Dedifferentiated amniotic fluid mesenchymal stem cell (primary cell): Measurements from ENCODE around the gene ACSBG1.

ENCODE experiments used
- DNase-seq: peaks from one replicate; pipeline ENCODE4 v3.0.0-alpha.2; 2016; ENCODE audit errors: extremely low spot score

Gene ACSBG1, protein sequence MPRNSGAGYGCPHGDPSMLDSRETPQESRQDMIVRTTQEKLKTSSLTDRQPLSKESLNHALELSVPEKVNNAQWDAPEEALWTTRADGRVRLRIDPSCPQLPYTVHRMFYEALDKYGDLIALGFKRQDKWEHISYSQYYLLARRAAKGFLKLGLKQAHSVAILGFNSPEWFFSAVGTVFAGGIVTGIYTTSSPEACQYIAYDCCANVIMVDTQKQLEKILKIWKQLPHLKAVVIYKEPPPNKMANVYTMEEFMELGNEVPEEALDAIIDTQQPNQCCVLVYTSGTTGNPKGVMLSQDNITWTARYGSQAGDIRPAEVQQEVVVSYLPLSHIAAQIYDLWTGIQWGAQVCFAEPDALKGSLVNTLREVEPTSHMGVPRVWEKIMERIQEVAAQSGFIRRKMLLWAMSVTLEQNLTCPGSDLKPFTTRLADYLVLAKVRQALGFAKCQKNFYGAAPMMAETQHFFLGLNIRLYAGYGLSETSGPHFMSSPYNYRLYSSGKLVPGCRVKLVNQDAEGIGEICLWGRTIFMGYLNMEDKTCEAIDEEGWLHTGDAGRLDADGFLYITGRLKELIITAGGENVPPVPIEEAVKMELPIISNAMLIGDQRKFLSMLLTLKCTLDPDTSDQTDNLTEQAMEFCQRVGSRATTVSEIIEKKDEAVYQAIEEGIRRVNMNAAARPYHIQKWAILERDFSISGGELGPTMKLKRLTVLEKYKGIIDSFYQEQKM

DNA sequence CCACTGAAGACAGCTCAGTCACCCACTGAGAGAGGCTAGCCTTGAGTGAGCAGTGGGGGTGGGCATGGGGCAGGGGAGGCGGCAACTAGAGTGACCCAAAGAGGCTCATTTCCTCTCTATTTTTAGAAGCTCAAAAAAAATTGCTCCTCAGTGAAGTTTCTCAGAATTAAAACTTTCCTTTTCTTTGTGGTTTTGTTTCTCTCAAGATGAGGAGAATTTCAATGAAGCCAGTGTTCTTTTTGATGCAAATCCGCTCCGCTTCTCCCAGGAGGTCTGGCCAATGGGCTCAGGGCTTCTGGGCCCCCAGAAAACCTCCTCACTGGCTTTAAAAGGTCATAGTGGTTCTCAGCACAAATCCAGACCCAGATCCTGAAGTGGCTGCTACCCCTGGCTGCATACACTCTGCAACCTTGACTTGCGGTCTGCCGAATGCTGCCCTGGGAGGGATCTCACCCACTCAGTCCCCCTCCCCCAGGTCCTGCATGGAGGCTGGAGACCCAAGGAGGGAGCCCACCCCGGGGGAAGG, at the start of gene ACSBG1:
TSS of gene ACSBG1 (minus strand) at position 51 of the 526 bp plus-strand sequence. CDS start 64 bp downstream, outside the sequence.
- no peak for DNase-seq

DNA sequence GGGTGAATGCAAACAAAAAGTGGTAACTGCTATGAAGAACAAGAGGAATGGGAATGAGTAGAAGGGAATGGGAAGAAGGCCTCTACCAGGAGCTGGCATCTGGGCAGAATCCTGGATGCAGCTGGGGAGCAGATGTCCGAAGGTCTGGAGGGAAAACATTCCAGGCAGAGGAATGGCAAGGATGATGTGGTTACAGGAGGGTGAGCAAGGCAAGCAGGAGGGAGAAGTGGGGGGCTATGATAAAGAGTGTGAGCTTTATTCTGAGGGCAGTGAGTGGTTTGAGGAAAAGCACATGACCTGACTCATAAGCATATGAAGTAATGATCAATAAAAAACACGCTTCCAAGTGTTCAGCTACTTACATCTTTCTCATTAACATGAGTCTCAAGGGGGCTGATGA, 48.0 kb upstream of the ACSBG1 start:
- no peak for DNase-seq

DNA sequence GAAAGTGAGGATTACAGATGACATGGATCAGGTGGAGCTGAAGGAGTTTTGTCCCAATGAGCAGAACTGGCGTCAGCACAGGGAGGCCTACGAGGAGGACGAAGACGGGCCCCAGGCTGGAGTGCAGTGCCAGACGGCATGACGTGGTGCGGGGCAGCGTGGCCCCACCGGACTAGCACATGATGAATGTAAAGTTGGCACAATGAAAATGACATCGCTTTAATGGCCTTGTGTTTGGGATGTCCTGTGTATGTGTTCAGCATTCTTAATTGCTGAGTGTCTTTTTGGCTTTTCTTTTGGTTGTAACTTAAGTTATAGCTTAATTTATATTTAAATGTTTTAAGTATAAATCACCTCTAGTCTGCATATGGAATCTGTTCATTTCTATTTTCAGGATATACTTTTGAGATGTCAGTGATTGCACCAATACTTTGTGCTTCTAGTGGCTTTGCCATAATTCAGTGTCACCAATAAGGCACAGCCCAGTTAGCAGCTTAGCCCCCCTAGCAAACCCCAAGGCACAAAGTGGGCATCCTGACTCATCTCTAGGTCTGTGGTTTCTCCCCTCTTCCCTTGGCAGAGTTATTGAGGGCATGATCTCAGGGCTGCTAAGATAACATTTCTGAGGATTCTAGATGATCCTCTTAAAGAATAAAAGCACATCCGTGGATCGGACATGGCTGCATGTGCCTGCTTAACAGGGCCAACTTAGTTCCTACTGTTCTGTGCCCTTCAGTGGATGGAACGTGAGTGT, 46.1 kb upstream of the ACSBG1 start:
- DNase-seq: no peak

DNA sequence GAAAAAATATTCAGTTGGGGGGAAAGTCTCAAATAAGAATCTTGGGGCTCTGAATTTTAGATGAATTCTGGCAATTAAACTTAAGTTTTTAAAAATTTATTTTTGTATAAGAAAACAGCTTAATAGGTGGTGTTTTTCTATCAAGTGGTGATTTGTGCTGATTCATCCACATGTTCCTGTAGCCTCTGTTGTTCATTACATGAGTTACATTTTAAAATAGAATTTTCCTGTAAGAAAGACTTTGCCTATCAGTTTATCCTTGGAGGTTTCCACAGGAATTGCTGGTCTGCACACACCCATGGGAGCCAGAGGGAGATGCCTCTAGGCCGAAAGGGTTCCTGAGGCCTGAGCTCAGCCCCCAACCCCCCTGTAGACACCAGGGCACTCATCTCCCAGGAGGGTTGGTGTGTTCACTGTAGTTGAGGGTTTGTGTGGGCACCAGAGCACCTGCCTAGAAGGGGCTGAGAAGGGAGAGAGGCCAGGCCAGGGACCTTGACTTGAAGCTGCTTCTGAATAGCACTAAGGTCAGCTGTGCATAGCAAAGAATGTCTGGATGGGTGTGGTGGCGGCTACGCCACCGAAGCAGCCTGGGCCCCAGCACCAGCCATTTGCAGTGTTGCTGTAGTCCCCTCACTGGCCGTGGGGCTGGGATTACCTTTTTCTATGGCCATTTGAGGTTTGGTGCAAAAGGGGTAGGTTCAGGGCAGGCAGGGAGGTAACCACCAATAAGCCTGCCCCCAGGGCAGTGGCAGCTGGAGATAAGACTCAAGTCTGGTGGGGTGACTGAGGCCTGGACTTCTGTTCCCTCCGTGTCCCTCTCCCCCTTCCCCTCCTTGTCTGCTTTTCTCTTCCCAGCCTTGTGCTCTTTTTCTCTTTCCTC, 41.9 kb upstream of the ACSBG1 start:
- no peak for DNase-seq

DNA sequence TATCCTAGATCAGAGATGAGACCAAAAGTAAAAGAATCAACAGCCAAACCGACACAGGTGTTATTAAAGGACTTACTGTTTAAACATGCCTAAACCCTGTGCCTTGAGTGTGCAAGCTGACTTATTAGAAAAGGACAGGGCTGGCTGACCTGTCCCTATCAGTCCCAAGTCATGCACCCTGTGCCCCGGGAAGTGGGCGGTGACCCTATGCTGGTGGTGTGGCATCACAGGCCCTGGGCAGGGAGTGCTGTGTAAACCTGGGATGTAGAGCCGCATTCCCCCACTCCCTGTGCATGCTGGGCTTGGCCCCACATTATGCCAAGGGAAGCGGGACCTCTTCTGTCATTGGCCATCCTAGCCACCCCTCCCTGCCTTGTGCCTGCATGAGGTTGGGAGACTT, 40.6 kb upstream of the ACSBG1 start:
- DNase-seq: no peak

DNA sequence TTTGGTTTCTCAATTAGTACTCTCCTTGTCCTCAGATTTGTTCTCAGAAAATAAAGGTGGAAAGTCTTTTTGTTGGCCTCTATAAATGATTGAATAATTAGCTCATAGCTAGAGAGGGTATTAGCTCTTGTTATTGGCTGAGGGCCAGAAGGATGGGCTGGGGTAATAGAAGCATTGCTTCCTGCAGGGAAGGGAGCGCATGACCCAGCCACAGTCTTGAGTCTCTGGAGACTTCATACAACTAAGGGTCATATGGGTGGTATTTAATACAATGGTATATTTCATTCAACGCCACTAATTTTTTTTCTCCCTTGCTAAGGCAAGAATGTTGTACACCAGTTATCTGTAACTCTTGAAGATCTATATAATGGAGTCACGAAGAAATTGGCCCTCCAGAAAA, 38.4 kb upstream of the ACSBG1 start:
- no peak for DNase-seq

DNA sequence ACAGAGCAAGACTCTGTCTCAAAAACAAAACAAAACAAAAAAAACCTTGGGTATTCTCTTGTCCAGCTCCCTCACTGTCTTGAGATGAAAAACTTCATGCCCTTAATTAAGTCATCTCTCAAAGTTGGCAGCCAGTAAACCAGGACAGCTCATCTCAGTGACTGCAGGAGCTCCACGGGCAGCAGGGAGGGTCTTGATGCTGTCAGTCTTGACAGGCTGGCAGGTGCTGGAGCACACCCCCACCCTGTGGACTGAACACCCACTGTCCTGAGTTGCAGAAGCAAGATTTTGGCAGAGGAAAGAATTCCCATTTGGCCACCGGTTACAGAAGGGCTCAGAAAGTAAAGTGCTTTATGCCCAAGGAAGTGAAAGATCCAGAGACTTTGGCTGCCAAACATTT, 38.0 kb upstream of the ACSBG1 start:
- no peak for DNase-seq

DNA sequence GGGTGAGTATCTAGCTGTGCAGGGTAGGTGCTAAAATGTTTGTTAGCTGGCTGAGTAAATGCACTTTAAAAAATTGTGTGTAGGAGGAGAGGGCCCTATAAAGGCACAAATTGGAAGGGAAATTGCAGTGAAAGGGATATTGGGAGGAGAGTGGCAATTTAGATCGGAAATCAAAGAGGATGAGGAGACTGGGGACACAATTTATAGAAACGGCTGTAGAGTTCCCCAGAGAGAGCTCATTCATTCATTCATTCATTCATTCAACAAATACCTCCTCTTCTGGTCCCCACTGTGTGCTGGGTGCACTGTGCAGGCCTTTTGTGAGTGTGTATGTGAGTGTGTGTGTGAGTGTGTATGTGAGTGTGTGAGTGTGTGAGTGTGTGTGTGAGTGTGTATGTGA, 32.4 kb upstream of the ACSBG1 start:
- no peak for DNase-seq

DNA sequence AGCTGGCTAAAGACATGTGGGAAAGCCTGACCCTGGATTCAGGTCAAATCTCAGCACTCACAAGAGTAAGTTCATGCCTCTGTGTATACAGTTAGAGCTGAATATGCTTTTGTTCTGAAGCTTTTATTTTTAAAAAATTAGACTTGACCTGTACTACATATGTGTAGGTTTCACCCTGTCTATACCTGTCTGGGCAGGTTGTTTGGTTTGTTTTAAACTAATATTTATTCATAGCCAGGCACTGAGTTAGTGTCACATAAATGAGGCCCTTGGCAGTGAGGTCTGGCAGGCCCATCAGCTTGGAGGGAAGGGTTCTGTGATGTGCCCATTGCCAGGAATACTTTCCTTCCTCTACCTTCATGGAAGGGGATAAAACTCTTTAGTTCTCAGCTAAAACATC, 31.9 kb upstream of the ACSBG1 start:
- no peak for DNase-seq

DNA sequence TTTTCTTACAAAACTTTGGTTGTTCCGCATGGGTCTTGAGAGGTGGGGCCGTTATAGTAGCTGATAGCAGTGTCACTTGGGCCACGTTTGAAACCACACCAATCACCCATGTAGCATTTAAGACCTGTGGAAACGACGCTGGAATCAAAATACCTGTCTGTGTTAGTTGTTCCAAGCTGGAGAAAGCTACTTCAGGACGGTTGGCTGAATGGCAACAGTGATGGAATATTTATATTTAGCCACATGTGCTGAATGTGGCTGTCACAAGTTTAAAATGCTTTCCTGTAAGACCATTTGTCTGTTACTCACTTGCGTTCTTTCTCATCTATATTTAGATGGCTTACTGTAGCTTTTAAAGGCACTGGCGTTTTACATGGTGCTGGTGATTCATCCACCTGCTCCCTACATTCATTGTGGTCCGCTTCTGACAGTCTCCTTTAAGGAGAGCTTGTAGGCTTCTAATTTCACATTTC, 31.4 kb upstream of the ACSBG1 start:
- DNase-seq: no peak

DNA sequence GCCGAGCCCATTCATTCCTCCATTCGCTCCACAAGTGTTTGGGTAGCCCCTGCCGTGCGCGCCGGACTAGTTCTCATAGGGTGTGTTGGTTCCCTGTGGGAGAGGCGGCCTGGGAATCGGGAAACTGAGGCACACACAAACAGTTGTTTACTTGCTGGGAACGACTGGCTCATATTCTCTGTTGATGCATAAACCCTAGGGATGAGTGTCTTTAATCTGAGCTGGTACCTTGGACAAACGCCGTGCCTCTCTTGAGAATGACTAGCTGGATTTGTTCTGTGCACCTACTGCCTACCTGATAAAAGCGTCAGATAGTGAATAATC, 30.7 kb upstream of the ACSBG1 start:
- no peak for DNase-seq

DNA sequence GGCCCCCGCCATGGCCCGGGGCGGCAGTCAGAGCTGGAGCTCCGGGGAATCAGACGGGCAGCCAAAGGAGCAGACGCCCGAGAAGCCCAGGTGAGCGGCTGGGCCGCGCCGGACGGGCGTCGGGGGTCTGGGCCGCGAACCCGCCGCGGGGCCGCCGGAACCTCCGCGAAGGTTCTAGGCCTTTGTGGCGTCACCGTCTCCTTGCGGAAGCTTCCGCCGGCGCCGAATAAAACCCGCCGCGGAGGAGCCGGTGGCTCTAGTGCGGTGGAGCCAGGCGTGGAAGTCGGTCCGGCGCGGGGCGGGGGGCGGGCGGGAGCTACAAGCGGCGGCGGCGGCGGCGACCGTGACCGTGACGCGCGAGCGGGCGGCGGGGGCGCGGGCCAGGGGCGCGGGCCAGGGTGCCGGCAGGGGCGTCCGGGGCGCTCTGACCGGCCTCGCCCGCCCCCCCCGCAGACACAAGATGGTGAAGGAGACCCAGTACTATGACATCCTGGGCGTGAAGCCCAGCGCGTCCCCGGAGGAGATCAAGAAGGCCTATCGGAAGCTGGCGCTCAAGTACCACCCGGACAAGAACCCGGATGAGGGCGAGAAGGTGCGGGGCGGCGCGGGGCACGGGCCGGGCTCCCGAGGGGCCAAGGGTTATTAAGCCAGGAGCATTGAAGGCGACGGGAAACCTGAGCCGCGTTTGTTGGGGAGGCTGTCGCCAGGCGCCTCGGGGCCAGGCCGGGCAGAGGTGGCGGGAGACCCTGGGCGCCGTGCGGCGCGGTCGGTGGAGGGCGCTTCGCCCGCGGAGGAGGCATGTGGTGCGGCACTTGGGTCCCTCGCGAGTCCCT, 30.2 kb upstream of the ACSBG1 start, which contains the start of gene DNAJA4:
TSS of gene DNAJA4 (plus strand) at position 259 of the 833 bp plus-strand sequence. CDS start at position 461, 202 bp downstream.
- DNase-seq: no peak

DNA sequence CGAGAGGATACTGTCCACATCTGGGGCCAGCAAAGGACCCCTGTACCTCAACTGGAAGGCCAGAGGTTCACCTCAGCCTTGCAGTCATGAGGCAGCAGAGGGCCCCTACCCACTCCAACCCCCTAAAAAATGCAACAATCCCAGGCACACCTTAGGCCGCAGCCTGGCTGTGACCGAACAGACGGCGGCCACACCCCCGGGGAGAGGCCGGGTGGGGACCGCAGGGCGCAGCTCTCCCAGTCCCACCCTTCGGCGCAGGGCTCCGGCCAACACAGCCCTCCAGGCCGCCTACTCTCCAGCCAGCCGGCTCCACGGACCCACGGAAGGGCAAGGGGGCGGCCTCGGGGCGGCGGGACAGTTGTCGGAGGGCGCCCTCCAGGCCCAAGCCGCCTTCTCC, 29.5 kb upstream of the ACSBG1 start:
- no peak for DNase-seq

DNA sequence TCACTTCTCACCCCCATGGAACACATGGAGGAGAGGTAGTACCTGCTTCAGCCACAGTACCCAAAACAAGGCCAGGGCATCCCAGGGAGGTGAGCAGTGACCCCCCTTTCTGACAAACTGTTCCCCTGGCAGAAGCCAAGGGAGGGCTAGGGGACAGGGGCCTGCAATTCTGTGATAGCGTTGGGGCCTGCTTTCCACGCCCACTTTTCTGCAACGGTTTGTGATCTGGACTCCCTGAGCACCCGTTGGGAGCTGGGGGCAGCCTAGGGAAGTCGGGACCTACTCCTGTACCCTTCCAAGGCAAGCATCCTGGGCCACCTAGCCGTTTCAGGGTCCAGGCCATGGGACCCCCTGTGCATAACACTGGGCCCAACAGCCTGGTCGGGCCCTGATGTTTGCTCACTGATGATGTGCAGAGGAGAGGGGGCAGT, 29.0 kb upstream of the ACSBG1 start:
- DNase-seq: no peak

DNA sequence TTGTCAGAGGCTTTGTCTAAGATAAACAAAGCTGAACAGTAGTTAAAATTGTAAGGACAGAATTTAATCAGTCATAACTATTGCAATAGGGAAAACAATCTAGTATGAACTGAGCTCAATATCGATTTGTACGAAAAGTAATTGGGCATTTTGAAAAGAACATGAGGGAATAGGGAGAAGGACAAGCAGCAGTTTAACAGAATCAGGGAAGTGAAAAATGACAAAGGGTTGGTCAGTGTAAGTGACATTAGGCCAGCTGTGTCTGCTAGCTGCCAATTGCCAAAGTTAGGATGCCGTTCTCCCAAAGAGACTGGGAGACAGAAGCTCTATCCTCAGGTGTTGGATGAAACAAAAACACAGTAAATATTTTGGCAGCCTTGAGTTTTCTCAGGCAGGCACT, 26.7 kb upstream of the ACSBG1 start:
- DNase-seq: no peak

DNA sequence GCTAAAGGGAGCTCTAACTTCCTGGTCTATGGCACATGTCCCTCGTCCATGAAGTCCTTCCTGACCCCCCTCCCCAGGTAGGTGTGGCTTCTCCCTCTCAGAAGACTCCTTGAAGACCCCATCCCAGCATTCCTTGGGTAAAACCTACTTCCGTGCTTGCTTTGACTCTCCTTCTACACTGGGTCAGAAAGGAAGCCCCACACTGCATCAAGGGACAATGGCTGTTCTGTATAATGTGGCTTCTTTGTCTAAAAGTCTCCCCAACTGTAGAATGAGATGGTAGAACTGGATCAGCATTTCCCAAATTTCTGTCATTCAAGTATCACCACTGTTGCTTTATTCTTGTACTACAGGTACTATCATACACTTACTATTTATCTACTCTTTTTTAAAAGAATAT, 26.1 kb upstream of the ACSBG1 start:
- DNase-seq: no peak

DNA sequence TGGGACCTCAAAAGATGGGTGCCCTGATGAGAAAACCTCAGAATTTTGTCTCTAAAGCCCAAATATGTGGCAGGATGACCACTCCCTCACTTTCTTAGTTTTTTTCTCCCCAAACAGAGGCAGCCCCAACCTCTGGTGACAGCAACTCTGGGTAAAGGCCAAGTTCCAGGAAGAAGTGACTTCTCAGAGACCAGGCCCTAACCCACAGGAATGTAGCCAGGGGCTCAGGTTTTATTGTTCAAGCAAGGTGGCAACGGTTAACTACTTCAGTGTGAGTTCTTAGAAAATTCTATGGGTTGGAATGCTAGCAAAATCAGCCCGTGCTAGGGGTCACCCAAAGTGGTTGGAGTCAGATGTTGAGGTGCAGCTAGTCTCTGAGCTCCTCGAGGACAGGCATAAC, 24.9 kb upstream of the ACSBG1 start:
- DNase-seq: no peak

DNA sequence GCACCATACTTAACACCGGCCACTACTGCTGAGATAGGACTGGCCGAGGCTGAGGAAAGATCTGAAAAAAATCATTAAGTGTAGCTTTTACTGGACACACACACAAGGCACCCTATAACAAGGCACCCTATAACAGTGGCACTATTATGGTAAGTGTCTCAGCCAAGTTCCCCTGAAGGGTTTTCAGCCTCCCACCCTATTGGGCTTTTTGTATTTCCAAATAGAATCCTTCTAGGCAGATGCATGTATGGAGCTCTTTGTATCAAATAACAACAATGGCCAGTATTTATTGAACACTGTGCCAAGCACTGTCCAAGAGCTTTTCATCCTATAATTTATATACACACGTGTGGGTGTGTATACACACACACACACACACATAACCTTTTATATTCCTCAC, 23.3 kb upstream of the ACSBG1 start:
- no peak for DNase-seq

DNA sequence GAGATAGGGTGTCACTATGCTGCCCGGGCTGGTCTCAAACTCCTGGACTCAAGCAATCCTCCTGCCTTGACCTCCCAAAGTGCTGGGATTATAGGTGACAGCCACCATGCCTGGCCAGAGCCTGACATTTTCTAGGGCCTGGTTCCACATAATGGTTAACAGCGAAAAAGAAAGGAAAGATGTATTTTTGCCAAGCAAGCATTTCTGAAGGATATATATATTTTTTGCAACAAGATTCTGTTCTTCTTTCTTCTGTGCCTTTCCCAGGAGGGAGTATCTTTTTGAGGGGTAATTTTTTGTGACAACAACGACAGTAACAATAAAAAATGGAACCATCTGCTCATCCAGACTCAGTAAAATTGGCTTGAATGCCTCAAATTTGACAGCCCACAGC, 21.7 kb upstream of the ACSBG1 start:
- no peak for DNase-seq

DNA sequence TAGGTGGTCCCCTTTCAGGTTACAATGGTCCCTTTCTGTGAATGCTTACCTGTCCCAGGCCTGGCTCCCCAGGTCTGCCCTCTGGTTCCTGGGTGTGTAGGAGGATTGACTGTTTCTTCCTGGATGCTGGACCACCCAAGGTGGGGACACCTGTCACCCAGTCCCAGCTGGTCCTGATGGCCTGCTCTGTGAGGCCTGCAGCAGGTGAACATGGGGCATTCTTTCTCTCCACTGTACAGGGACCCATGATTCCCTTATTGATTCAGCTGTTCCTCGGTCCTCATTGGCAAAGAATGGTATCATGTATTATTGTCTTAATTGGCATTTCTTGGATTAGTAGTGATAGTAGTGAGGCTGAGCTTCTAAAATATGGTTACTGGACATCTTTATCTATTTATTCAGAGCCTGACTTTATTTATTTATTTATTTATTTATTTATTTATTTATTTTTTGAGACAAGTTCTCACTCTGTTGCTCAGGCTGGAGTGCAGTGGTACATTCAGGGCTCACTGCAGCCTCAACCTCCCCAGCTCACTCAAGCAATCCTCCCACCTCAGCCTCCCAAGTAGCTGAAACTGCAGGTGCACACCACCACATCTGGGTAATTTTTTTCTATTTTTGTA, 21.2 kb upstream of the ACSBG1 start:
- no peak for DNase-seq
